Measurements from ENCODE around the gene SMAP1. TPM values are rescaled to one million over a fixed set of nuclear protein-coding genes. Genes with fewer than 3 reads are reported as not detected.

The SMAP1 gene
- total RNA-seq, 1 donor from 2014 or later: 21.9 TPM

- no peak for DNase-seq (ENCODE audit: low spot score)
These were observed 17.3 kb downstream of the SMAP1 start for GRCh38 chr6:70684794-70685493.

DNA sequence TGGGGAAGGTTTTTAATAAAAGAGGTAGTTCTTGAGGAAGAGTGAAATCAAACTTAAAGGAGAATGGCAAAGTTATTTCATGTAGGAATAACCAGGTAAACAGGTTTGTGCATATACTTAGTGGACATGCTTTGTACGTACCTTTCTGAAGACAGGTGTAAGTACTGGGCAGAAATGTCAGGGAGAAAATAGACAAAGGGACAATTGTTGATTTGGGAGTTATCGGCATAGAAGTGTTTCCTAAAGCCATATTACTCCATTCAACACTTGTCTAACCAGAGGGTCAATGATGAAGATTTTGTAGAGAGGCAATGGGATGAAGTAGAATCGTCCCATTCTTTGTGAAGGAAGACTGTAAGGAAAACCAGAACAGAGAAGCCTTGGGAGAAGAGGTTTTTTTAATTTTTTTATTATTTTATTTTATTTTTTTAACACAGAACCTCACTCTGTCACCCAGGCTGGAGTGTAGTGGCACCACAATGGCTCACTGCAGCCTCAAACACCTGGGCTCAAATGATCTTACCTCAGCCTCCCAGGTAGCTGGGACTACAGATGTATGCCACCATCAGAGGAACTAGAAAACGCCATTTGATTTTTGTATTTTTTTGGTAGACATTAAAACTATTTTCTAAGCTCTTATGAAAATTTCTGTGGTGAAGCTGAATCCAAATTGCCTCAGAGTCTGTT lies 18.0 kb downstream of the SMAP1 start:
- DNase-seq (ENCODE audit: low spot score): no peak

GRCh38 chr6:70686548-70687133 lies 19.0 kb downstream of the SMAP1 start:
- DNase-seq (ENCODE audit: low spot score): no peak

DNA sequence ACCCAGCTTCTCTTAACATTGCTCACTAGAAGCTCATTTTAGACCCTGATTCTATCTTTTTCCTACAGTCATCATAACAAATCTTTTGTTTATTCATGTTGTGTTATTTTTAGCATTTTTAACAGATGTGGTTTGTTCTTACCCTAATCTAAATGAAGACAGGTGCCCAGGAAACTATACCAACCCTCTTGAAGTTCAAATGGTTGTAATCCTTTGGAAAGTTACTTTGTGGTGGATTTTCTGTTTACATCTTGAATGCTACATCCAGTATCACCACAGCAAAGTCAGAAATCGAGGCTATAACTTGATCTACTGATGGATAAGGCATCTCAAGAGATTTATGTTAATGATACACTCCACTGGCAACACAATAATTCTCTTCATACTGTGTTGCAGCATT lies 26.2 kb downstream of the SMAP1 start:
- no peak for DNase-seq (ENCODE audit: low spot score)

DNA sequence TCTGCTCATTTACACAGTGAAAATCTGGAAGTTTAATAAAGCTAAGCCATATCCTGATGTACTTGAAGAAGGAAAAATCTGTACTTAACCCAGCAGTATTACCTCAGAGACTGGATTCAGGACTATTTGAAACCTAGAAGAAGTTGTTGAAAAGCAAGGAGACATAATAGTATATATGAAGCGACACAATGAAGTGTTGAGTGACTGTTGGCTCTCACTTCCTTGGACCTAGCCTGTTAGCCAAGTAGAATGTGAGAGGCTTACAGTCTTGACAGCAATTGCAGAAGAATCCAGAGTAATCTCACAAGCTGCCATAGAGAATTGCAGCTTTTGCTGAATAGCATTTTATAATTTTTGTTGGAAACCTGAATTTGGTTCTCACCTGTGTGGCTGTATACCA lies 26.7 kb downstream of the SMAP1 start:
- DNase-seq (ENCODE audit: low spot score): no peak

GRCh38 chr6:70700922-70701876 lies 33.5 kb downstream of the SMAP1 start:
- DNase-seq (ENCODE audit: low spot score): no peak

- DNase-seq (ENCODE audit: low spot score): no peak
These were observed 38.1 kb downstream of the SMAP1 start for GRCh38 chr6:70705772-70706171.

DNA sequence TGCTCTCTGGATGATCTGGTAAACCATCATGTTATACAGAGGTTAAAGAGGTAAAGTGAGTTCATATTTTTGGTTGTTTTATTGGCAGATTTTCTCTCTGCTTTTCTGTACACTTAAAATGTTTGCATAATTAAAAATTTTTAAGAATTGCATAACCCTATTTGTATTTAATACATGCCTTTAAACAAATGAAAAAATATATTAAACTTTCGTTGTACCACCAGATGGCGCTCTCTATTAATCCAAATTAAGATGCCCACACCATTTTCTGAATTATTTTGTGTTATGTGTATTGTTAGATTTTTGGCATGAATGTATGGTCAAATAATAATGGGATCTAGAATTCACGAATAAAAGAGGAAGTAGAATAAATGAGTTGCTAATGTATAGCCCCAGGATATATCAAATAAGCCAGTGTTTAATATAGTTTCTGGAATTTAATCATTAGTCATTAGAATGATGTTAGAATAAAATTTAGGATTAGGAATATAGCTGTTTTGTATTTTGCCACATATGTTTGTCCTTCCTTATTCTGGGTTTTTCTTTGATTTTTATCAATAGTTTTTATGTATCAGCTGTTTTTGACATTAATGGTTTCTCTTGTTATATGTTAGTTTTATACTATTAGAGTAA lies 38.9 kb downstream of the SMAP1 start:
- no peak for DNase-seq (ENCODE audit: low spot score)

DNA sequence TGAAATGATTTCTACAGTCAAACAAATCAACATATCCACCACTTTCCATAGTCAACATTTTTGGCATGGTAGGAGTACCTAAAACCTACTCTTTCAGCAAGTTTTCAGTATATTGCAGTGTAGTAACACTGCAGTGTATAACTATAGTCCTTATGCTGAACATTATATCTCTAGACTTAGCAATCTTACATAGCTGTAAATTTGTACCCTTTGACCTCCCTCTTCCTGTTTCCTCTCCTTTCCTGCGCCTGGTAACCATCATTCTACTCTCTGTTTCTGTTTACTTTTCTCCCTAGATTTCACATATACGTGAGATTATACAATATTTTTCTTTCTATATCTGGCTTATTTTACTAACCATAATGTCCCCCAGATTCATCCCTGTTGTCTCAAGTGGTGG lies 40.2 kb downstream of the SMAP1 start:
- no peak for DNase-seq (ENCODE audit: low spot score)

DNA sequence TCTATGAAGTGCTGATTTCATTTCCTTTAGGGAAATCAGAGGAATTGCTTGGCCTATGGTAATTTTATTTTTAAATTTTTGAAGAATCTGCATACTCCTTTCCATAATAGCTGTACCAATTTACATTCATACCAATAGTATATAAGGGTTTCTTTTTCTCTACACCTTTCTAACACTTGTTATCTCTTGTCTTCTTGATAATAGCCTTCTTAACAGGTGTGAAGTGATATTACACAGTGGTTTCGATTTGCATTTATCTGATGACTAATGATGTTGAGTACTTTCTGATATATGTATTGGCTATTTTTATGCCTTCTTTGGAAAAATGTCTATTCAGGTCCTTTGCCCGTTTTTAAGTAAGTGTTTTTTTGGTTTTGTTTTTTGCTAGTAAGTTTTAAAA lies 40.8 kb downstream of the SMAP1 start:
- no peak for DNase-seq (ENCODE audit: low spot score)

- DNase-seq (ENCODE audit: low spot score): no peak
These were observed 42.1 kb downstream of the SMAP1 start for GRCh38 chr6:70709826-70710225.

- DNase-seq (ENCODE audit: low spot score): no peak
These were observed 47.1 kb downstream of the SMAP1 start for GRCh38 chr6:70714716-70715257.

DNA sequence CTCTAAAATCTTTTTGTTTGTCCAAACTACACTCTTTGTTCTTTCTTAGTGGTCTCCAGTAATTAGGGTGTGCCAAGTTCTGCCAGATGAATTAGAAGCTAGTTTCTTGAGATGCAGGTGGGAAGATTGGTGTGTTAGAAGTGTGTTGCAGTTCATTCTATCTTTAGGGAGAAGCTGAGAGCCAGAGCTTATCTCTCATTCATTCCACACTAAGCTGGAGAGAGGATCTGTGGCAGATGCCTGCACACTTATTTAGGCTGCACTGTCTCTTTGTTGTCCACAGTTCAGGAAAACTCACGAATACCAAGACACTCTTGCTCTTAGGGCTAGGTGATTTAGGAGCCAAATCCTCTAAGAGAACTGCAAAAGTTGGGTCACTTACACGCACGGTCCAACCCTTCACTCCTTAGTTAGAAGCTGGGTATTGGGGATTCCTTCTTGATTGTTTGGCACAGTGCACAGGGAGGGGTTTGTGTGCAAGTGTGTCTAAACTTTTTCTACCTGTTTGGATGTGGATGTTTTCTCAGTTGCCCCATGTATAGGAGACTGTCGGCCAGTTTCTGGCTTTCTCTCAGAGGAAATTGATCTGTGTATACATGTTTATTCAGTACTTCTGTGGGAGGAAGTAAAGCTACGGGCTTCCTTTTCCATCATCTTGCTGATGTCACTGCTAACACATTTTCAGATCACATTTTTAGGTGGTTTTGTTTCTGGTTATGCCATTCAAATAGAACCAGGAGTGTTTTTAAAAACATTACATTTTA lies 49.5 kb downstream of the SMAP1 start:
- no peak for DNase-seq (ENCODE audit: low spot score)

DNA sequence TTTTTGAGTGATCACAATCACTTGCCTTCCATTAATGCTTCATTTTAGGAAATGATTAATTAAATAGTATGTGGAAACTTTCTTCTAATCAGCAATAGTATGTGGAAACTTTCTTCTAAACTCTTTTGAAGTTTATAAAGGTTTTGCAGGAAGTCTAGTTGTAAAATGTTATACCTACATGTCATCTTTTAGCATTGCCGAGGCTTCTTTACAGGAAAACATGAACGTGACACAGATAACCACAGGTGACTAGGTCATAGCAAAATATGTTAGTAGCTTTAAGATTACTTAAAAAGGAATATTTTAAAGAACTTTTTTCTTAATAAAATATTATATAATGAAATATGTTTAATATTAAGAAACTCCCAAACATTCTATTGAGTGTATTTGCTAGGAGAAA lies 56.8 kb downstream of the SMAP1 start:
- no peak for DNase-seq (ENCODE audit: low spot score)

DNA sequence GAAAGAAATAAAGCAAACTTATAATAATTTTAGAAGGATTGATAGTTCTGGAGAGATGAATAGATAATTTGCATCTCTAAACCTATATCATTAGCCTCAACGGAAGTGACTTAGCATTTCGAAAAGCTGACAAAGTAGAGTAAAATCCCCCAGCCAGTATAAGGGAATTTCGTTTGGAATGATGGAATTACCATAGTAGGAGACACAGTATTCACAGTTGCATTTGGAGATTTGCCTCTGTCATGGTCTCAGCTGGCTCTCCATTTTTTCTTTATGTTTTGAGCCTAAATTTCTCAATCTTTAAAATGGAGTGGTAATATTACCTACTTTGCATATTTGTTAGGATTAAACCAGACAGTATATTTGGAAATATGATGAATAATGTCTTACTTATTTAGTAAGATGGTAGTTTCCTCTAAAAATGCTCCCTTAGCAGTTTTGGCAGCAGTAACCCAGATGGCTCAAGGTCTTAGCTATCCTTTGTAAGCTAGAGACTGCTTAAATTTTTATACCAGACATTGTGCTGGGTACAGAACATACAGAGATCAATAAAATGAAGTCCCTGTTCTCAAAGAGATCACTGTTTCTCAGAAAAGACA lies 58.2 kb downstream of the SMAP1 start:
- DNase-seq (ENCODE audit: low spot score): no peak

GRCh38 chr6:70734381-70734780 lies 66.7 kb downstream of the SMAP1 start:
- no peak for DNase-seq (ENCODE audit: low spot score)

DNA sequence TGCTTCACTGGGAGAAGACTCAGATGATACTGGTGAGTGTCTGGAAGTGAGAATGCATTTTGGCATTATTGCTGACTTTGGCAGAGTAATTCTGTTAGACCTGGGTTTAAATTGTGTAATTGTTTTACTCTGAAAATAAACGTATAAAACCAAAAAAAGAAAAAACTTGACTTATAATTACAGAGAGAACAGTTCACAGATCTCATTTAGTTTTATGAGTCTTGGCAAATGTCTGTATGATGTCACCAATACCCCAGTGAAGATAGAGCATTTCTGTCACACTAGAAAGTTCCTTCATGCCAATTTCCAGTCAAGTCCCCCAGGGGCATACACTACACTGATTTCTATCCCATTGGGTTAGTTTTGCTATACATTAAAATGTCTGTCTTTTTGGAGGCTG lies 67.3 kb downstream of the SMAP1 start:
- no peak for DNase-seq (ENCODE audit: low spot score)

DNA sequence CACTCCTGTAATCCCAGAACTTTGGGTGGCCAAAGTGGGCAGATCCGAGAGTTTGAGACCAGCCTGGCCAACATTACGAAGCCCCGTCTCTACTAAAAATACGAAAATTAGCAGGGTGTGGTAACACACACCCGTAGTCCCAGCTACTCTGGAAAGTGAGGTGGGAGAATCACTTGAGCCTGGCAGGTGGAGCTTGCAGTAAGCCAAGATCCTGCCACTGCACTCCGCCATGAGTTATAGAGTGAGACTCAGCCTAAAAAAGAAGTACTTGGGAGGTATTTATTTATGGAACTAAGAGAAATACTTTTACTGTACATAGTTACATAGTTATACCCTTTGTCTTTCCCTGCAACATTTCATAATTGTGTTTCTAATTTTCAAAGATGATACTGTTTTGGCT lies 67.8 kb downstream of the SMAP1 start:
- no peak for DNase-seq (ENCODE audit: low spot score)

GRCh38 chr6:70738028-70738427 lies 70.3 kb downstream of the SMAP1 start:
- DNase-seq (ENCODE audit: low spot score): no peak

DNA sequence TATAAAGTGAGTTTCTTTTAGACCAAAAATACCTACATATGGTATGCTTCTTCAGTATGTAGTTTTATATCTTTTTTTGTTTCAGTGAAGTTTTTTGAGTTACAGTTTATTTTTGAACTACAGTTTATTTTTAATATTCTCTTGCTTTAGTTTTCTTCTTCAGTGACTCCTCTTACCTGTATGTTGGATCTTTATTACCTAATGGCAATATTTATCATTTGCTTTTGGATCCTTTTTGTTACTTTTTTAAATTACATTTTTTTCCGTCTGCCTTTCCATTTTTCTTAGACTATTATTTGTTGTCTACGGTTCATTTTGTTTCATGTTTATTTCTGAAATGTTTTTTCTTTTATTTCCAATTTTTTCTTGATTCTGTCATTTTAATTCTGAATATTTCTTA lies 71.9 kb downstream of the SMAP1 start:
- DNase-seq (ENCODE audit: low spot score): no peak
